GM12878 (cell line): ENCODE results near the gene SOX4. TPM values are rescaled to one million over a fixed set of nuclear protein-coding genes. Genes with fewer than 3 reads are reported as not detected.

Experiments
- ATAC-seq: fragments of 200-7000 bp; cut with Tn5 transposase; 3 replicates; pipeline ENCODE4 v1.9.1; 2020; ENCODE audit warnings: mild to moderate bottlenecking, moderate library complexity
- BruUV-seq: library from RNA; stranded (reverse); fragments of 400-500 nt; replicated peaks from 2 replicates; lab custom pipeline; 2021; lab: Mats Ljungman, UMichigan
- CTCF ChIA-PET: fragments of 300-600 bp; sonication (Branson Sonifier 250); formaldehyde crosslinking; extraction: SDS; loops from one replicate; lab custom pipeline; 2021; ENCODE audit warnings: inconsistent platforms; lab: Yijun Ruan, JAX
- POLR2A ChIA-PET: fragments of 350-600 bp; formaldehyde crosslinking; extraction: SDS; loops from one replicate; lab custom pipeline; 2021; ENCODE audit warnings: inconsistent platforms; lab: Charles Lee
- RAD21 ChIA-PET: fragments of 300-600 bp; sonication (Branson Sonifier 250); formaldehyde crosslinking; loops from one replicate; lab custom pipeline; 2023; ENCODE audit warnings: antibody characterized with exemption; ENCODE audit not compliant: unreplicated experiment; lab: Charles Lee
- SMC1A ChIA-PET: fragments of 300-600 bp; sonication (Branson Sonifier 250); formaldehyde crosslinking; loops from one replicate; lab custom pipeline; 2023; ENCODE audit not compliant: unreplicated experiment, uncharacterized antibody; lab: Charles Lee
- DNase-seq: peaks from one replicate; pipeline ENCODE4 v3.0.0-alpha.2; 2011; ENCODE audit warnings: low read depth, low spot score
- FAIRE-seq: peaks from 3 replicates; lab custom pipeline; 2011; peaks lifted over from hg19 to GRCh38; lab: Jason Lieb, UNC
- H2AFZ ChIP-seq: 2 replicates; pipeline ENCODE4 v1.6.0; 2011; ENCODE audit warnings: low read depth, low read length, control low read depth; ENCODE audit not compliant: control insufficient read depth
- H3K27ac ChIP-seq: 2 replicates; pipeline ENCODE4 v1.5.1; 2011; ENCODE audit warnings: control low read depth; ENCODE audit not compliant: control insufficient read depth, insufficient read depth
- H3K27me3 ChIP-seq, 2 experiments: replicated peaks in 1 of 2; 2 replicates each; pipeline versions ENCODE4 v1.6.0 to v1.6.1; 2011; ENCODE audit warnings: low read length in 1 of 2; ENCODE audit not compliant: control insufficient read depth in 2 of 2, insufficient read depth in 2 of 2
- H3K36me3 ChIP-seq, 2 experiments: 2 replicates each; pipeline ENCODE4 v1.5.1; 2011; ENCODE audit warnings: low read length in 1 of 2; ENCODE audit not compliant: control insufficient read depth in 2 of 2, insufficient read depth in 2 of 2
- H3K4me1 ChIP-seq: 2 replicates; pipeline ENCODE4 v1.6.1; 2011; ENCODE audit warnings: mild to moderate bottlenecking, low read length, moderate library complexity, mixed read lengths; ENCODE audit not compliant: control insufficient read depth, insufficient read depth
- H3K4me2 ChIP-seq: 2 replicates; pipeline ENCODE4 v1.6.0; 2011; ENCODE audit warnings: control low read depth; ENCODE audit not compliant: control insufficient read depth, insufficient read depth
- H3K4me3 ChIP-seq: fragments of 200-600 bp; sonication (generic); 2 replicates; pipeline ENCODE4 v1.5.1; 2016
- H3K79me2 ChIP-seq: 2 replicates; pipeline ENCODE4 v1.6.0; 2011; ENCODE audit warnings: low read length; ENCODE audit not compliant: control insufficient read depth, insufficient read depth
- H3K9ac ChIP-seq: 2 replicates; pipeline ENCODE4 v1.8.0; 2011; ENCODE audit warnings: low read length, control low read depth, mixed read lengths; ENCODE audit not compliant: control insufficient read depth, insufficient read depth
- H3K9me3 ChIP-seq: replicated peaks from 3 replicates; pipeline ENCODE4 v1.5.1; 2011; ENCODE audit warnings: mild to moderate bottlenecking, low read length; ENCODE audit not compliant: control insufficient read depth, insufficient read depth
- H4K20me1 ChIP-seq: 2 replicates; pipeline ENCODE4 v1.6.0; 2011; ENCODE audit not compliant: control insufficient read depth, insufficient read depth
- ATF7 ChIP-seq: fragments of 450-650 bp; IDR thresholded peaks from 2 replicates; pipeline ENCODE4 v1.6.1; 2016; ENCODE audit warnings: low read depth, mild to moderate bottlenecking
- DPF2 ChIP-seq: fragments of 450-650 bp; IDR thresholded peaks from 2 replicates; pipeline ENCODE4 v1.6.1; 2017; ENCODE audit warnings: mild to moderate bottlenecking
- MTA3 ChIP-seq: IDR thresholded peaks from 2 replicates; pipeline ENCODE4 v1.6.1; 2012; ENCODE audit warnings: low read length, inconsistent platforms, borderline replicate concordance
- NRF1 ChIP-seq: conservative IDR thresholded peaks from 2 replicates; pipeline ENCODE4 v1.6.1; 2011; ENCODE audit warnings: mild to moderate bottlenecking, low read depth, low read length, improper control_type of control experiment
- RELA ChIP-seq: fragments of 450-650 bp; IDR thresholded peaks from 2 replicates; pipeline ENCODE4 v1.8.0; 2014; ENCODE audit warnings: borderline replicate concordance; ENCODE audit not compliant: partially characterized antibody
- STAT1 ChIP-seq: fragments of 450-650 bp; conservative IDR thresholded peaks from 2 replicates; pipeline ENCODE4 v1.6.1; 2014; ENCODE audit warnings: antibody characterized with exemption, mild to moderate bottlenecking
- WGBS: methylation state at CpG from one replicate; pipeline ENCODE4 v1.1.6; 2016; ENCODE audit warnings: low lambda C conversion rate; ENCODE audit not compliant: insufficient replicate concordance, insufficient coverage; ENCODE audit errors: missing lambda C conversion rate; 5-methylcytosine and 5-hydroxymethylcytosine counted together
- in situ Hi-C: fragments of 300-500 bp; cut with MboI; formaldehyde crosslinking; loops from 9 replicates; pipeline ENCODE4 v1.14.3; 2018; ENCODE audit warnings: mixed read lengths
- intact Hi-C: fragments of 100-400 bp; cut with micrococcal nuclease; formaldehyde crosslinking; loops from one replicate; pipeline ENCODE4 v1.14.2; 2022; ENCODE audit not compliant: unreplicated experiment
- polyA plus RNA-seq, 11 experiments: library from polyadenylated mRNA; depleted of rRNA in 4 of 11; unstranded in 6 of 11; stranded (reverse) in 5 of 11; fragments of >200 nt; fragmentation: Nextera tagmentation in 4 of 11; fragmentation: Illumina TruSeq in 1 of 11; extraction: Ambion mirVana in 4 of 11; extraction: Trizol in 1 of 11; gene quantifications; 1 replicate in 1 of 11; 2 replicates in 10 of 11; pipeline versions ENCODE4 v1.2.1 to v1.2.3, GENCODE V29; 2011 to 2016; ENCODE audit warnings: inconsistent platforms in 2 of 11, missing spikeins in 2 of 11, low read depth in 1 of 11
- total RNA-seq, 4 experiments: library from RNA; depleted of rRNA in 3 of 4; stranded (reverse); fragments of >200 nt in 3 of 4; fragmentation: Illumina TruSeq in 1 of 4; extraction: Trizol in 1 of 4; gene quantifications; 2 replicates each; pipeline versions ENCODE4 v1.2.1 to v1.2.3, GENCODE V29; 2013 to 2021
- TF ChIP-seq, protein P1 (sequence below): IDR thresholded peaks from 2 replicates; pipeline ENCODE4 v1.6.1; 2011; ENCODE audit warnings: borderline replicate concordance, low read depth, mild to moderate bottlenecking, moderate library complexity, low read length; ENCODE audit not compliant: insufficient read depth, poor library complexity, severe bottlenecking
- TF ChIP-seq, protein P2 (sequence below): IDR thresholded peaks from 2 replicates; pipeline ENCODE4 v1.6.1; 2011; ENCODE audit warnings: low read depth, low read length, improper control_type of control experiment, borderline replicate concordance
- TF ChIP-seq, protein P3 (sequence below): IDR thresholded peaks from 2 replicates; pipeline ENCODE4 v1.6.1; 2012; ENCODE audit warnings: low read length, inconsistent platforms
- TF ChIP-seq, protein P4 (sequence below): fragments of 450-650 bp; IDR thresholded peaks from 2 replicates; pipeline ENCODE4 v1.6.1; 2017; ENCODE audit warnings: mild to moderate bottlenecking

Gene SOX4
- total and polyA plus RNA-seq, 10 of the 15 experiments (the other 5 are each of a cell fraction or from before 2014, with no cell fraction given), result 16.8 to 119 (median 26.5) TPM

DNA sequence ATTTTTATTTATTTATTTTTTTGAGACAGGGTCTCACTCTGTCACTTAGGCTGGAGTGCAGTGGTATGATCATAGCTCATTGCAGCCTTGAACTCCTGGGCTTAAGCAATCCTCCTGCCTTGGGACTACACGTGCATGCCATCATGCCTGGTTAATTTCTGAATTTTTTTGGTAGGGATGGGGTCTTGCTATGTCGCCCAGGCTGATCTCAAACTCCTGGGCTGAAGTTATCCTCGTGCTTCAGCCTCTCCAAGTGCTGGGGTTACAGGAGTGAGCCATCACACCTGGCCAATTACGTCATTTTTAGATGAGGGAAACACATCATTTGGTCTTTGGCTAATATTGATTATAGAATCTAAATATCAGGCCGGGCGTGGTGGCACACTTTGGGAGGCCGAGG lies 32.1 kb downstream of the SOX4 start:
- in situ Hi-C loops, result no loop called here
- no peak overlapping the region for H3K27ac ChIP-seq
- no peaks in the 10 kb centered on the region for H4K20me1 ChIP-seq
- RAD21 ChIA-PET, result no interaction called here
- H3K9me3 ChIP-seq, result no peaks in the 10 kb centered on the region
- intact Hi-C loops, result no loop called here
- SMC1A ChIA-PET, result no interaction called here
- no peak for DNase-seq
- POLR2A ChIA-PET, result no interaction called here
- no peaks in the 10 kb centered on the region for H3K36me3 ChIP-seq
- H3K4me1 ChIP-seq, result no peaks in the 10 kb centered on the region
- no peaks in the 10 kb centered on the region for H3K79me2 ChIP-seq
- H2AFZ ChIP-seq, result no peak overlapping the region
- no peak overlapping the region for H3K9ac ChIP-seq
- H3K4me2 ChIP-seq, result no peak overlapping the region
- H3K4me3 ChIP-seq, result no peak overlapping the region
- no TSS peak for BruUV-seq
- no peak for FAIRE-seq
- ATAC-seq, result no peak
- CTCF ChIA-PET, result no interaction called here
- no peaks in the 10 kb centered on the region for H3K27me3 ChIP-seq
- TF ChIP-seq MTA3 (no peak), RELA (no peak), NRF1 (no peak), ATF7 (0 out of 2 replicates have a peak, but pooled peaks have one; percentile 17)
- TF ChIP-seq, protein P1, sequence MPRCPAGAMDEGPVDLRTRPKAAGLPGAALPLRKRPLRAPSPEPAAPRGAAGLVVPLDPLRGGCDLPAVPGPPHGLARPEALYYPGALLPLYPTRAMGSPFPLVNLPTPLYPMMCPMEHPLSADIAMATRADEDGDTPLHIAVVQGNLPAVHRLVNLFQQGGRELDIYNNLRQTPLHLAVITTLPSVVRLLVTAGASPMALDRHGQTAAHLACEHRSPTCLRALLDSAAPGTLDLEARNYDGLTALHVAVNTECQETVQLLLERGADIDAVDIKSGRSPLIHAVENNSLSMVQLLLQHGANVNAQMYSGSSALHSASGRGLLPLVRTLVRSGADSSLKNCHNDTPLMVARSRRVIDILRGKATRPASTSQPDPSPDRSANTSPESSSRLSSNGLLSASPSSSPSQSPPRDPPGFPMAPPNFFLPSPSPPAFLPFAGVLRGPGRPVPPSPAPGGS, result no peak
- TF ChIP-seq, all 136 proteins: peak for 1
- 32% methylated on average over 7 of the region's 7 CpGs for WGBS

DNA sequence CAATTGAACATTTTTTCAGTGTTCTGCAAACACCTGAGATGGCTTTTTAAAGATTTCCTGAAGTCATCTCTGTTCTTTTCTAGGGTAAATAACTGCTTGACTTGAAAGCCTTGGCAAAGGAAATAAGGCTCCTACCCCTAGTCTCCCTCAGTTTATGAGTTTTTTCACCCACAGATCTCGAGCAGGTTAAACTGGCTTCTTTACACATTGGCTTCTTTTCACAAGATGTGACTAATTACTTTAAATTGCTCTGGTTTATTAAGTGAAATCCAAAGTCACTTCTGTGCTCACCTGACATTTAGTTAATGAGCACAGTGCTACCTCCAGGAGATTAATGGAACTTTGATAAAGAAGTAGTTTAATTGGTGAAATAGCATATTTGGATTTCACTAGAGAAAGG lies 33.2 kb downstream of the SOX4 start:
- Histone ChIP-seq H3K4me3 (no peak overlapping the region), H3K9me3 (no peaks in the 10 kb centered on the region), H3K4me2 (no peak overlapping the region), H2AFZ (no peak overlapping the region), H4K20me1 (no peaks in the 10 kb centered on the region), H3K9ac (no peak overlapping the region), H3K27me3 (no peaks in the 10 kb centered on the region), H3K27ac (no peak overlapping the region), H3K4me1 (no peaks in the 10 kb centered on the region), H3K79me2 (no peaks in the 10 kb centered on the region), H3K36me3 (no peaks in the 10 kb centered on the region)
- RAD21 ChIA-PET, result no interaction called here
- POLR2A ChIA-PET, result no interaction called here
- TF ChIP-seq DPF2 (no peak), STAT1 (no peak)
- TF ChIP-seq, protein P2, sequence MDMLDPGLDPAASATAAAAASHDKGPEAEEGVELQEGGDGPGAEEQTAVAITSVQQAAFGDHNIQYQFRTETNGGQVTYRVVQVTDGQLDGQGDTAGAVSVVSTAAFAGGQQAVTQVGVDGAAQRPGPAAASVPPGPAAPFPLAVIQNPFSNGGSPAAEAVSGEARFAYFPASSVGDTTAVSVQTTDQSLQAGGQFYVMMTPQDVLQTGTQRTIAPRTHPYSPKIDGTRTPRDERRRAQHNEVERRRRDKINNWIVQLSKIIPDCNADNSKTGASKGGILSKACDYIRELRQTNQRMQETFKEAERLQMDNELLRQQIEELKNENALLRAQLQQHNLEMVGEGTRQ, result no peak
- TF ChIP-seq, protein P3, sequence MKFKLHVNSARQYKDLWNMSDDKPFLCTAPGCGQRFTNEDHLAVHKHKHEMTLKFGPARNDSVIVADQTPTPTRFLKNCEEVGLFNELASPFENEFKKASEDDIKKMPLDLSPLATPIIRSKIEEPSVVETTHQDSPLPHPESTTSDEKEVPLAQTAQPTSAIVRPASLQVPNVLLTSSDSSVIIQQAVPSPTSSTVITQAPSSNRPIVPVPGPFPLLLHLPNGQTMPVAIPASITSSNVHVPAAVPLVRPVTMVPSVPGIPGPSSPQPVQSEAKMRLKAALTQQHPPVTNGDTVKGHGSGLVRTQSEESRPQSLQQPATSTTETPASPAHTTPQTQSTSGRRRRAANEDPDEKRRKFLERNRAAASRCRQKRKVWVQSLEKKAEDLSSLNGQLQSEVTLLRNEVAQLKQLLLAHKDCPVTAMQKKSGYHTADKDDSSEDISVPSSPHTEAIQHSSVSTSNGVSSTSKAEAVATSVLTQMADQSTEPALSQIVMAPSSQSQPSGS, result no peak
- TF ChIP-seq, protein P4, sequence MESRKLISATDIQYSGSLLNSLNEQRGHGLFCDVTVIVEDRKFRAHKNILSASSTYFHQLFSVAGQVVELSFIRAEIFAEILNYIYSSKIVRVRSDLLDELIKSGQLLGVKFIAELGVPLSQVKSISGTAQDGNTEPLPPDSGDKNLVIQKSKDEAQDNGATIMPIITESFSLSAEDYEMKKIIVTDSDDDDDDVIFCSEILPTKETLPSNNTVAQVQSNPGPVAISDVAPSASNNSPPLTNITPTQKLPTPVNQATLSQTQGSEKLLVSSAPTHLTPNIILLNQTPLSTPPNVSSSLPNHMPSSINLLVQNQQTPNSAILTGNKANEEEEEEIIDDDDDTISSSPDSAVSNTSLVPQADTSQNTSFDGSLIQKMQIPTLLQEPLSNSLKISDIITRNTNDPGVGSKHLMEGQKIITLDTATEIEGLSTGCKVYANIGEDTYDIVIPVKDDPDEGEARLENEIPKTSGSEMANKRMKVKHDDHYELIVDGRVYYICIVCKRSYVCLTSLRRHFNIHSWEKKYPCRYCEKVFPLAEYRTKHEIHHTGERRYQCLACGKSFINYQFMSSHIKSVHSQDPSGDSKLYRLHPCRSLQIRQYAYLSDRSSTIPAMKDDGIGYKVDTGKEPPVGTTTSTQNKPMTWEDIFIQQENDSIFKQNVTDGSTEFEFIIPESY, result no peak
- FAIRE-seq (no peak), DNase-seq (no peak), ATAC-seq (no peak)
- CTCF ChIA-PET, result interaction anchor here (0.9 kb wide), 1 partner anchor 751 kb away, joined by 3 read pairs; no protein-coding TSS in a partner anchor
- in situ Hi-C loops, result no loop called here
- 11% methylated on average over 1 of the region's 1 CpG for WGBS
- SMC1A ChIA-PET, result no interaction called here
- BruUV-seq, result no TSS peak
- intact Hi-C loops, result no loop called here
